Immature natural killer cell (primary cell): ENCODE data around the gene PSME2. TPM values are rescaled to one million over a fixed set of nuclear protein-coding genes. Genes with fewer than 3 reads are reported as not detected.

Experiments
- DNase-seq, 3 donors: peaks; one replicate each; pipeline ENCODE4 v3.0.0; 2022; ENCODE audit warnings: mixed read lengths in 1 of 3
- H3K27ac Mint-ChIP-seq, 6 donors: one replicate each; pipeline ENCODE4 v1.8.0; 2020; ENCODE audit warnings: mixed read lengths in 6 of 6, mild to moderate bottlenecking in 5 of 6, inconsistent platforms in 4 of 6, moderate library complexity in 3 of 6
- H3K27me3 Mint-ChIP-seq, 3 donors: one replicate each; pipeline ENCODE4 v1.8.0; 2020 to 2021; ENCODE audit warnings: low read depth in 3 of 3, mild to moderate bottlenecking in 3 of 3, mixed read lengths in 3 of 3, moderate library complexity in 3 of 3, inconsistent platforms in 1 of 3
- H3K36me3 Mint-ChIP-seq, 3 donors: one replicate each; pipeline ENCODE4 v1.8.0; 2020; ENCODE audit warnings: mixed read lengths in 3 of 3, inconsistent platforms in 2 of 3, mild to moderate bottlenecking in 2 of 3
- H3K4me1 Mint-ChIP-seq, 2 donors: one replicate each; pipeline ENCODE4 v1.8.0; 2020; ENCODE audit warnings: inconsistent platforms in 2 of 2, mild to moderate bottlenecking in 2 of 2, mixed read lengths in 2 of 2, moderate library complexity in 1 of 2
- H3K4me3 Mint-ChIP-seq, 5 donors: one replicate each; pipeline ENCODE4 v1.8.0; 2020; ENCODE audit warnings: mild to moderate bottlenecking in 5 of 5, mixed read lengths in 5 of 5, inconsistent platforms in 3 of 5, moderate library complexity in 3 of 5
- H3K9me3 Mint-ChIP-seq, 6 donors: one replicate each; pipeline ENCODE4 v1.8.0; 2020; ENCODE audit warnings: mild to moderate bottlenecking in 6 of 6, mixed read lengths in 6 of 6, inconsistent platforms in 4 of 6, moderate library complexity in 3 of 6
- polyA plus RNA-seq, 3 donors: library from polyadenylated mRNA; unstranded; fragments of 300-500 nt; fragmentation: Illumina TruSeq; gene quantifications; one replicate each; pipeline ENCODE4 v1.2.3, GENCODE V29; 2021

The PSME2 gene
- polyA plus RNA-seq, 3 donors from 2014 or later: 650 to 1,160 (median 776) TPM

DNA sequence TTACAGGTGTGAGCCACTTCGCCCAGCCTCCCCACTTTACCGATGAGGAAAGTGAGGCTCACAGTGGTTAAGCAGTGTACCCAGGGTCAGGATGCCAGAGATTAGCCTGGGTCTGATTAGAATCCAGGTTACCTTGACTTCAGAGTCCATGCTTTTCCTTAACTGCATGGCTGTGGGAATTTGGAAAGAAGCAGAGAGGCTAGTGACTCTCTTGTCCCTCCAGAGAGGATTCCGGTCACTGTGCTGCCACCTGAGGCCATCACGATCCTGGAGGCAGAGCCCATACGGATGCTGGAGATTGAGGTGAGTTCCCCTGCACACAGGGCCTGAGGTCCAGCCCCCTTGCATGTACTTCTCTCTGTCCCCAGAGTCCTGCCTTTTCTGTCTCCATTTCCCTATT is 30.2 kb upstream of the PSME2 start:
- Mint-ChIP-seq H3K27ac (peak overlapping the region in 1 of 6 donors; percentile 76), H3K9me3 (peaks cover 0 to 1% (median 0%) of the 10 kb centered on the region in 6 donors), H3K4me1 (peaks cover 10 to 17% of the 10 kb centered on the region in 2 donors), H3K36me3 (peaks cover 0 to 19% (median 4%) of the 10 kb centered on the region in 3 donors), H3K27me3 (peaks cover under 1 to 10% (median 7%) of the 10 kb centered on the region in 3 donors), H3K4me3 (no peak overlapping the region)
- DNase-seq: no peak

DNA sequence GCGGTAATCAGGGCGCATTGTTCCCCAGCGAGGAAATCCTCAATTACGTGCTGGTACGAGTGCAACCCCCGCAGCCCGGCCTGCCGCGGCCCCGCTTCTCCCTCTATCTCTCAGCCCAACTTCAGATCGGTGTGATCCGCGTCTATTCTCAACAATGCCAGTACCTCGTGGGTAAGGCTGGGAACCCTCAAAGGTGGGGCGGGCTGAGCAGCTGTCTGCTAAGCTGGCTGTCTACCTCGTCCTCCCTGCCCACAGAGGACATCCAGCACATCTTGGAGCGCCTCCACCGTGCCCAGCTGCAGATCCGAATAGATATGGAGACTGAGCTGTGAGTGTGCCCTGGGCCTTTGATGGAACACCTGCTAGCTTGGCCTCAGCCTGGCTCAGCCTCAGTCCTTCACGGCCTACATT is 26.5 kb upstream of the PSME2 start:
- H3K4me3 Mint-ChIP-seq: peak overlapping the region; percentile 27 to 69 (median 56)
- peaks cover 7 to 9% (median 8%) of the 10 kb centered on the region in 3 donors for H3K27me3 Mint-ChIP-seq
- peaks cover 7 to 15% (median 15%) of the 10 kb centered on the region in 3 donors for H3K36me3 Mint-ChIP-seq
- H3K27ac Mint-ChIP-seq: peak overlapping the region in 3 of 6 donors; percentile 47 to 73 (median 49)
- peaks cover 21 to 31% of the 10 kb centered on the region in 2 donors for H3K4me1 Mint-ChIP-seq
- H3K9me3 Mint-ChIP-seq: peaks cover 0 to 1% (median 0%) of the 10 kb centered on the region in 6 donors
- DNase-seq: no peak

DNA sequence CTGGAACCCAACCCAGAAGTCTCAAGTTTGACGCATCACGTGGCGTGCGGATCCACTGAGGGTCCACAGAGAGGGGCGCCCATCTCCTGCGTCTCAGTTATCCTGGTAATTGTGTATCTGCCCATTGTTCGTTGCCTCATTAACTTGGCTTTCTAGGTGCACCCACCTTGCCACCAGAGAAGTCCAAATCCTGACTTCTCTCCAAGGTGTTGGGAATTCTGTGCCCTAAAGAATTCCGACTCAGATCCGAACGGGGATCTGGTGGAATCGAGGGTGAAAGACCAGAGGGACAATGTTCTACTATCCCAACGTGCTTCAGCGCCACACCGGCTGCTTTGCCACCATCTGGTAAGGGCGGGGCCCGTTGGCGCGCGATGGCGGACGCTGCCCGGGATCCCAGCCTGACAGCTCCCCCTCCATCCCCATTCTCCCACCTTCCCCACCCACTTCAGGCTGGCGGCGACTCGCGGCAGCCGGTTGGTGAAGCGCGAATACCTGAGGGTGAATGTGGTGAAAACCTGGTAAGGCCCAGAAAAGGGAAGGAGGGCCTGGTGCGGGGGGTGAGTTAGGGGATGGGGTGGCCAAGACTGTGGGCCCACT is 26.0 kb upstream of the PSME2 start:
- peaks cover 0 to 1% (median 0%) of the 10 kb centered on the region in 6 donors for H3K9me3 Mint-ChIP-seq
- H3K36me3 Mint-ChIP-seq: peaks cover 11 to 20% (median 18%) of the 10 kb centered on the region in 3 donors
- peaks cover 7 to 10% (median 9%) of the 10 kb centered on the region in 3 donors for H3K27me3 Mint-ChIP-seq
- peaks cover 23 to 31% of the 10 kb centered on the region in 2 donors for H3K4me1 Mint-ChIP-seq
- peak overlapping the region; percentile 88 to 95 (median 93) for H3K4me3 Mint-ChIP-seq
- DNase-seq: no peak
- H3K27ac Mint-ChIP-seq: peak overlapping the region in 5 of 6 donors; percentile 26 to 85 (median 51)

DNA sequence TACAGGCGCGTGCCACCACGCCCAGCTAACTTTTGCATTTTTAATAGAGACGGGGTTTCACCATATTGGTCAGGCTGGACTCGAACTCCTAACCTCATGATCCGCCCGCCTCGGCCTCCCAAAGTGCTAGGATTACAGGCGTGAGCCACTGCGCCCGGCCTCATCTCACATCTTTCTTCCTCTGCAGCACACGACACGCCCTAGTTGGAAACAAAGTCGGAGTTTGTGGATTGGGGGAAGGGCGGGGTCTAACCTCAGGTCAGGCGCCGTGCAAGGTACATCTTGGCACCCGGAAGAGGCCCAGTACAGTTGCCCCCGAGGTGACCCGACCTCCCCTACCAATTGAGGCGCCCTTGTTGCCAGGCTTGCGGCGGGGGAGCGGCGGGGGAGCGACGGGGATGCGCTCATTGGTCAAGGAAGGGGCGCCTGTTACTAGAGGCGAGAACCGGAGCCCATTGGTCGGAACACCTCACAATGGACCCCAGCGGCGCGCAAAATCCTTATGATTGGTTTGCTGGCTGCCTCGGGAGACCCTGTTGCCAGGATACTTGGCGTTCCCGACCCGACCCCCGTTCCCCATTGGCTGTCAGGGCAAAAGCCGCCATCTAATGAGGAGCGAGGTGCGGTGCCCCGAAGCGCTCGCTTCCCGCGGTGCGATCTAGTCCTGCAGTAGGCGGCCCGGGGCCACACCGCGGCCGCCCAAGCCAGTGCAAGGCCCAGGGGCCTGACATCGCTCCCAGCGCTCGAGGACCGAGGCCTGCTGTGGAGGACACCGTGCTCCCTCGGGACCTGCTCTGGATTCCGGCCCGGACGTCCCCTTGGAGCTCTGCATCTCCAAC is 25.2 kb upstream of the PSME2 start, which contains the start of gene REC8:
Gene REC8 (plus strand): TSS at position 659 of the 839 bp plus-strand sequence. CDS start 473 bp downstream, outside the sequence.
- DNase-seq: peak; percentile 82 to 85 (median 84)
- Mint-ChIP-seq H3K27me3 (peaks cover 6 to 13% (median 7%) of the 10 kb centered on the region in 3 donors), H3K27ac (peak within 1 kb of the TSS; percentile 84 to 97 (median 88)), H3K4me1 (peaks cover 23 to 31% of the 10 kb centered on the region in 2 donors), H3K4me3 (peak within 1 kb of the TSS; percentile 88 to 95 (median 93)), H3K36me3 (peaks cover 12 to 25% (median 24%) of the 10 kb centered on the region in 3 donors), H3K9me3 (peaks cover 0 to 1% (median 0%) of the 10 kb centered on the region in 6 donors)

DNA sequence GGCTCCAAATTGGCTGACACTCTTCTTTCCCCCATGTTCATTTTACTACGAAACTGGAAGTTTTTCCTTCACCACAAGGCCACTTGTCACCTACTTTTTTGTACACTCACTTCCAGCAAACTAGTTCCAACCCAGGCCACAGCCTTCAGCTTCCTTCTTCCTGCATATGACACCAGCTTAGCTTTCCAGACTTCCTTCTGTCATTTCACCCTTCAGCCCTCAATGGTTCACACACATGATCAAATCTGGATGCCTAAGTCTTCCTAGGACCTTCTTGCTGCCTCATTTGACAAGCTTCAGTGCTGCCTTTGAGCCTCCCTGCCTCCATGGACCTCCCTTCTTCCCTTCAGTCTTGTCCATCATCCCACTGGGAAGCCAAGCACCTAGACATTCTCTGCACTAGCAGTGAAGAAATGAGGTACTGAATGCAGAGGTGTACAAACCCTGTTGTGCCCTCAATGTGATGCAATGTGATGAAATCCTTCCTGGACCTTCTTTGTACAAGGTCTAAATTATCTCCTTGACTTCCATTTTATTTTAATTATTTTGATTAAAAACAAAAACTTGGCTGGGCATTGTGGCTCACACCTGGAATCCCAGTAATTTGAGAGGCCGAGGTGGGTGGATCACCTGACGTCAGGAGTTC is 21.2 kb upstream of the PSME2 start:
- Mint-ChIP-seq H3K36me3 (peaks cover 30 to 44% (median 37%) of the 10 kb centered on the region in 3 donors), H3K27me3 (peaks cover 3 to 19% (median 4%) of the 10 kb centered on the region in 3 donors), H3K4me3 (no peak overlapping the region), H3K9me3 (no peaks in the 10 kb centered on the region), H3K4me1 (peaks cover 45 to 53% of the 10 kb centered on the region in 2 donors), H3K27ac (peak overlapping the region in 5 of 6 donors; percentile 19 to 88 (median 66))
- no peak for DNase-seq

DNA sequence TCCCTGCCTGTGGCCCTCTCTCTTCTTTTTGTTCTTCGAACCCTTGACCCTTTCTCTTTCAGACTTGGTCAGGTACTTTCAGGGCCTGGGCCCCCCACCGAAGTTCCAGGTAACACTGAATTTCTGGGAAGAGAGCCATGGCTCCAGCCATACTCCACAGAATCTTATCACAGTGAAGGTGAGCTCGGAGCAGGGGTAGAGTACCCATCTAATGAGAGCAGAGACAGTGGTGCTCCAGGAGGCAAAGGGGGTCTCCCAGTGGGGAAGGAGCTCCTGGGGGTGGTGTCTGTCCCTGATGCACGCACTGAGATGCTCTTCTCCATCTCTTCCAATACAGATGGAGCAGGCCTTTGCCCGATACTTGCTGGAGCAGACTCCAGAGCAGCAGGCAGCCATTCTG is 19.4 kb upstream of the PSME2 start:
- Mint-ChIP-seq H3K27me3 (peaks cover 5 to 21% (median 6%) of the 10 kb centered on the region in 3 donors), H3K9me3 (no peaks in the 10 kb centered on the region), H3K4me1 (peaks cover 49 to 53% of the 10 kb centered on the region in 2 donors), H3K27ac (peak overlapping the region in 3 of 6 donors; percentile 56 to 71 (median 67)), H3K36me3 (peaks cover 36 to 48% (median 42%) of the 10 kb centered on the region in 3 donors), H3K4me3 (no peak overlapping the region)
- DNase-seq: no peak

DNA sequence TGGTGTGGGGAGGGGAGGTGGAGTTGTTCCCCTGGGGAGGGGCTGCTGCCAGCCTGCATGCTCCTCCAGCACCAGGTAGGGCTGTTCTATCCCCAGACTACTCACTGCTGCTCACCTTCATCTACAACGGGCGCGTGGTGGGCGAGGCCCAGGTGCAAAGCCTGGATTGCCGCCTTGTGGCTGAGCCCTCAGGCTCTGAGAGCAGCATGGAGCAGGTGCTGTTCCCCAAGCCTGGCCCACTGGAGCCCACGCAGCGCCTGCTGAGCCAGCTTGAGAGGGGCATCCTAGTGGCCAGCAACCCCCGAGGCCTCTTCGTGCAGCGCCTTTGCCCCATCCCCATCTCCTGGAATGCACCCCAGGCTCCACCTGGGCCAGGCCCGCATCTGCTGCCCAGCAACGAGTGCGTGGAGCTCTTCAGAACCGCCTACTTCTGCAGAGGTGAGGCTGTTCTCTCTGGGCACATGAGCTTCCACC is 18.1 kb upstream of the PSME2 start:
- no peaks in the 10 kb centered on the region for H3K9me3 Mint-ChIP-seq
- no peak for DNase-seq
- peaks cover 52 to 55% of the 10 kb centered on the region in 2 donors for H3K4me1 Mint-ChIP-seq
- peaks cover 6 to 19% (median 7%) of the 10 kb centered on the region in 3 donors for H3K27me3 Mint-ChIP-seq
- peak overlapping the region in 1 of 5 donors; percentile 41 for H3K4me3 Mint-ChIP-seq
- H3K27ac Mint-ChIP-seq: peak overlapping the region in 5 of 6 donors; percentile 40 to 99 (median 67)
- H3K36me3 Mint-ChIP-seq: peaks cover 39 to 46% (median 41%) of the 10 kb centered on the region in 3 donors

DNA sequence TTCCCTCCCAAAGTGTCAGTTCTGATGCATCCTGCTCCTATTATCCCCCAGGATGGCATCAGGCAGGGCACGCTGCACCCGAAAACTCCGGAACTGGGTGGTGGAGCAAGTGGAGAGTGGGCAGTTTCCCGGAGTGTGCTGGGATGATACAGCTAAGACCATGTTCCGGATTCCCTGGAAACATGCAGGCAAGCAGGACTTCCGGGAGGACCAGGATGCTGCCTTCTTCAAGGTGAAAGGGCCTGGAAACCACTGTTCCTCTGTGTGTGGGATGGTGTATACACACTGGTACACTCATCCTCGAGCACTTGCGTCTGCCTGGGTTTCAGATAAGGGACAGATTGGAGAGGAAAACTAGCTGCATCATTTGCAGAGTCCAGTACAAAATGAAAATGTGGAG is 15.7 kb upstream of the PSME2 start:
- Mint-ChIP-seq H3K36me3 (peaks cover 28 to 47% (median 29%) of the 10 kb centered on the region in 3 donors), H3K4me1 (peaks cover 47 to 55% of the 10 kb centered on the region in 2 donors), H3K9me3 (no peaks in the 10 kb centered on the region), H3K27me3 (peaks cover 6 to 16% (median 7%) of the 10 kb centered on the region in 3 donors), H3K4me3 (peak overlapping the region; percentile 98 to 100 (median 98)), H3K27ac (peak overlapping the region; percentile 97 to 100 (median 98))
- DNase-seq: no peak

DNA sequence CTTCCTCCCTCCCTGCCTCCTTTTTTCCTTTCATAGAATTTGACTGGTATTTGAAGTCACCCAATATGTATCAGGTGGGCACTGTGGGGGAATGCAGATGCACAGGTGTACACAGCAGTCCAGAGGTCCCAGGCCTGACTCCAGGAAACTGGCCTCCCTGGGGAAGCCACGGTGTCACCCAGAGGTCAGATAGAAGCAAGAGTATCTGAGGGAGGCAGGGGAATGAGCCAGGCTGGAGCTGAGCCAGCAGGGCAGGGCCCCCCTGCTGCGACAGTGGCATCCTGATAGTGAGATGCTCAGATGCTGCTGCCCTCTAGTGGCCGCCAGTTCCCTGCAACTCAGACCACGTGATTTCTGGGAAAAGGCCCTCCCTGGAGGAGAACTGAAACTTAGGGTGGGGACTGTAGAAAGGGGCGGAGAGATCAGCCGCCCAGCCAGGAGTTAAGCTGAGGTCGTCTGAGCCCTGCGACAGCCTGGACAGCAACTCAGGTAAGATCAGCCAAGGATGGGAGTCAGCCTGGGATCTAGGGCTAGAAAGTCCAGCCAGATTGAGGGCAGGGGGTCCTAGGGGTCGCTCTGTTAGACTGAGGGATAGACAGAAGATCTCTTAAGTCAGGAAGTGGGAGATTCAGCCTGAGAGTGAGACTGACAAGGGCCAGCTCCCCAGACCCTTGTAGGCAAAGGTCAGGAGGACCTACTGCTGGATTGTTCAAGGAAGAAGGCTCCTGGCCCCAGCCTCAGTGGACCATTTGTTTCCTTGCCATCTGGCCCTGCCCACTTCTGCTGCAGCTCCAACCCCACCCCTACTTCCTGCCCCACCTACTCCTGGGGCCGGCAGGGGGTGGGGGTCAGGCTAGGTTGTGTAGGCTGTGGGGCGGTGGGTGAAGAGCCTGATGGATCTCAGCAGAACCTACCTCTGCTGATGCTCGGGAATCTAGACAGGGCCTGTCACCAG is 14.7 kb upstream of the PSME2 start, which contains the start of gene IRF9:
Gene IRF9 (plus strand): TSS at position 416 of the 955 bp plus-strand sequence. CDS start 880 bp downstream, outside the sequence.
- Mint-ChIP-seq H3K9me3 (no peaks in the 10 kb centered on the region), H3K36me3 (peaks cover 28 to 43% (median 31%) of the 10 kb centered on the region in 3 donors), H3K4me1 (peaks cover 47 to 55% of the 10 kb centered on the region in 2 donors), H3K27me3 (peaks cover 6 to 14% (median 7%) of the 10 kb centered on the region in 3 donors), H3K27ac (peak within 1 kb of the TSS; percentile 97 to 100 (median 98)), H3K4me3 (peak within 1 kb of the TSS; percentile 98 to 100 (median 98))
- peak; percentile 94 to 95 (median 95) for DNase-seq

DNA sequence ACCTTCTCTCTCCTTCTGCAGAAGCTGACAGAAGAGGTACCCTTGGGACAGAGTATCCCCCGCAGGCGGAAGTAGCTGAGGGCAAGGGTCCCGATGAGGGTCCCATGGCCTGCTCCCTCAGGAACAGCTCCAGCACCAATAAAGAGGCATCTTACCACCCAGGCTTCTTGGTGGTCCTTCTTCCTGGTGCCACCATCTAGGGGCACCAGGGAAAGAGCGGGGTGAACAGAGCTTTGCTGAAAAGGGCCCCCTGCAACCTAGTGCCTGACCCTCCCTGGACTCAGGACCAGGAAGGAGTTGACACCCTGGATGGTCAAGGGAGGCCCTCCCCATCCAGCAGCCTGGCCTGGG is 14.1 kb upstream of the PSME2 start:
- no peaks in the 10 kb centered on the region for H3K9me3 Mint-ChIP-seq
- H3K4me1 Mint-ChIP-seq: peaks cover 46 to 50% of the 10 kb centered on the region in 2 donors
- DNase-seq: no peak
- peak overlapping the region; percentile 97 to 100 (median 98) for H3K27ac Mint-ChIP-seq
- H3K4me3 Mint-ChIP-seq: peak overlapping the region in 2 of 5 donors; percentile 28 to 34
- peaks cover 6 to 14% (median 7%) of the 10 kb centered on the region in 3 donors for H3K27me3 Mint-ChIP-seq
- peaks cover 30 to 47% (median 35%) of the 10 kb centered on the region in 3 donors for H3K36me3 Mint-ChIP-seq

DNA sequence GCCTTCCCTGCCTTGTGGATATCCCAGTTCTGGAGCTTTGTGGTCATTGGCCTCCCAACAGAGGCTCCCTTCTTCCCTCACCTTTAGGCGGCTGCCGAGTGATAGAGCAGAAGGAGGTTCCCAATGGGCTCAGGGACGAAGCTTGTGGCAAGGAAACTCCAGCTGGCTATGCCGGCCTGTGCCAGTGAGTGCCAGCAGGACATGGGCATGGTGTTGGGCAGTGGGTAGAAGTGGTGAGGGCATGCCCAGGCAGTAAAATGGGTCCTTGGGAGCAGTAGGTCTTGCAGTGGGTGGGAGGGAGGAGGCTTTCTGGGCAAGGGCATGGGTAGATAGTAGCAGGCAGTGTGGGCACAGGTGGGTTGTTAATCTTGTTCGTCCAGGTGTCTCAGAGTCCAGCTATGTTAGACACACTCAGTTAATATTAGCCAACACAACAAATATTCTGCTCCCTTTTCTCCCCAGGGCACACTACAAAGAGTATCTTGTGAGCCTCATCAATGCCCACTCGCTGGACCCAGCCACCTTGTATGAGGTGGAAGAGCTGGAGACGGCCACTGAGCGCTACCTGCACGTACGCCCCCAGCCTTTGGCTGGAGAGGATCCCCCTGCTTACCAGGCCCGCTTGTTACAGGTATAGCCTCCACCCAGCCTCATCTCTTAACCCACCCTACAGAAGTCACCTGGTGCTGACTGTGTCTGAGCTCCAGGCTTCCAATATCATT is 13.5 kb upstream of the PSME2 start:
- no peak for DNase-seq
- peaks cover 42 to 45% of the 10 kb centered on the region in 2 donors for H3K4me1 Mint-ChIP-seq
- H3K9me3 Mint-ChIP-seq: no peaks in the 10 kb centered on the region
- H3K27ac Mint-ChIP-seq: peak overlapping the region; percentile 86 to 100 (median 98)
- H3K27me3 Mint-ChIP-seq: peaks cover 6 to 14% (median 7%) of the 10 kb centered on the region in 3 donors
- peak overlapping the region in 2 of 5 donors; percentile 28 to 34 for H3K4me3 Mint-ChIP-seq
- peaks cover 29 to 50% (median 32%) of the 10 kb centered on the region in 3 donors for H3K36me3 Mint-ChIP-seq
